Hepatocyte (in vitro differentiated cells): Measurements from ENCODE around the gene TAF9B. TPM values are rescaled to one million over a fixed set of nuclear protein-coding genes. Genes with fewer than 3 reads are reported as not detected.
"Not testable (repeated sequence)": the region's sequence is repeated elsewhere in the genome, so short reads cannot be mapped to it uniquely, and the experiment has no call there.

ENCODE experiments used
- DNase-seq: peaks from one replicate; pipeline ENCODE4 v3.0.0-alpha.2; 2016; ENCODE audit warnings: low spot score
- H2AFZ ChIP-seq: fragments of 200-600 bp; sonication (generic); 2 replicates; pipeline ENCODE4 v1.6.0; 2016; ENCODE audit warnings: antibody characterized with exemption, mild to moderate bottlenecking
- H3K27ac ChIP-seq: fragments of 200-600 bp; sonication (generic); 2 replicates; pipeline ENCODE4 v1.5.1; 2016; ENCODE audit warnings: mild to moderate bottlenecking
- H3K27me3 ChIP-seq: fragments of 200-600 bp; sonication (generic); 2 replicates; pipeline ENCODE4 v1.6.1; 2016
- H3K36me3 ChIP-seq: fragments of 200-600 bp; sonication (generic); replicated peaks from 2 replicates; pipeline ENCODE4 v1.5.1; 2016; ENCODE audit warnings: low read depth; ENCODE audit not compliant: insufficient read depth
- H3K4me1 ChIP-seq: fragments of 200-600 bp; sonication (generic); 2 replicates; pipeline ENCODE4 v1.5.1; 2016; ENCODE audit warnings: mild to moderate bottlenecking, moderate library complexity; ENCODE audit not compliant: insufficient read depth
- H3K4me2 ChIP-seq: fragments of 200-600 bp; sonication (generic); 2 replicates; pipeline ENCODE4 v1.6.0; 2016
- H3K4me3 ChIP-seq: fragments of 200-600 bp; sonication (generic); 2 replicates; pipeline ENCODE4 v1.5.1; 2016; ENCODE audit warnings: mild to moderate bottlenecking
- H3K79me2 ChIP-seq: fragments of 200-600 bp; sonication (generic); 2 replicates; pipeline ENCODE4 v1.6.0; 2017; ENCODE audit warnings: mild to moderate bottlenecking
- H3K9me2 ChIP-seq: fragments of 200-600 bp; sonication (generic); replicated peaks from 2 replicates; pipeline ENCODE4 v1.6.0; 2017; ENCODE audit warnings: mild to moderate bottlenecking; ENCODE audit not compliant: insufficient read depth
- H3K9me3 ChIP-seq: fragments of 200-600 bp; sonication (generic); 2 replicates; pipeline ENCODE4 v1.5.1; 2016; ENCODE audit warnings: low read depth, mild to moderate bottlenecking
- H4K20me1 ChIP-seq: fragments of 200-600 bp; sonication (generic); 2 replicates; pipeline ENCODE4 v1.6.0; 2016; ENCODE audit warnings: mild to moderate bottlenecking; ENCODE audit not compliant: insufficient read depth, poor library complexity, severe bottlenecking
- EZH2 ChIP-seq: fragments of 200-600 bp; sonication (generic); IDR thresholded peaks from 2 replicates; pipeline ENCODE4 v1.6.1; 2016; ENCODE audit warnings: antibody characterized with exemption, mild to moderate bottlenecking, borderline replicate concordance
- EZH2phosphoT487 ChIP-seq: fragments of 200-600 bp; sonication (generic); IDR thresholded peaks from one replicate; pipeline ENCODE4 v1.6.1; 2018; ENCODE audit warnings: antibody characterized with exemption, mild to moderate bottlenecking, low read depth, moderate library complexity; ENCODE audit not compliant: unreplicated experiment, severe bottlenecking
- WGBS: methylation state at CpG from one replicate; pipeline ENCODE4 v1.1.6; 2016; ENCODE audit warnings: low lambda C conversion rate; ENCODE audit errors: missing lambda C conversion rate; 5-methylcytosine and 5-hydroxymethylcytosine counted together
- polyA plus RNA-seq: library from polyadenylated mRNA; unstranded; fragments of >200 nt; fragmentation: Nextera tagmentation; extraction: Ambion mirVana; gene quantifications from 2 replicates; pipeline ENCODE4 v1.2.1, GENCODE V29; 2016
- total RNA-seq: library from RNA; depleted of rRNA; stranded (reverse); fragments of >200 nt; gene quantifications from 2 replicates; pipeline ENCODE4 v1.2.3, GENCODE V29; 2014
- TF ChIP-seq, protein P1 (sequence below): fragments of 200-600 bp; sonication (generic); IDR thresholded peaks from 2 replicates; pipeline ENCODE4 v1.5.1; 2016; ENCODE audit warnings: antibody characterized with exemption, mild to moderate bottlenecking; ENCODE audit not compliant: poor library complexity

The TAF9B gene
- total and polyA plus RNA-seq, 2 experiments from 2014 or later = 13.5 to 23.0 TPM

DNA sequence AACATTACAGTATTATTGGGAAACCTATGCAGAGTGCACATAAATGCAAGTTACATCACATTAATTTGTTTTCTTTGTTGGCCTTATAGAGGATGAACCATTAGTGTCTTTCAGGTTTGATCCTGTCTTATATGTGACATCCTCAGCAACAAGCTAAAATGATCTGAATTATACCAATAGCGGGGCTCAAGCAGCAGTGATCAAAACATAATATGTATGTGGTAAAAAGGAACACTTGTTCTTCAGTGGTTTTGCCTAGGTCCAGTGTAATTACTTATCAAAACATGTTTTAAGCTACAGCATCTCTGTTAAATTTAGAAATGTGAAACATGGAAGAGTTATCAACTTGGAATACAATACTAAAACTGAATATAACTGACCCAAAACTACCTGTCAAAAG, 9.1 kb downstream of the TAF9B start:
- TF ChIP-seq EZH2 (no peak), EZH2phosphoT487 (no peak)
- TF ChIP-seq, protein P1, sequence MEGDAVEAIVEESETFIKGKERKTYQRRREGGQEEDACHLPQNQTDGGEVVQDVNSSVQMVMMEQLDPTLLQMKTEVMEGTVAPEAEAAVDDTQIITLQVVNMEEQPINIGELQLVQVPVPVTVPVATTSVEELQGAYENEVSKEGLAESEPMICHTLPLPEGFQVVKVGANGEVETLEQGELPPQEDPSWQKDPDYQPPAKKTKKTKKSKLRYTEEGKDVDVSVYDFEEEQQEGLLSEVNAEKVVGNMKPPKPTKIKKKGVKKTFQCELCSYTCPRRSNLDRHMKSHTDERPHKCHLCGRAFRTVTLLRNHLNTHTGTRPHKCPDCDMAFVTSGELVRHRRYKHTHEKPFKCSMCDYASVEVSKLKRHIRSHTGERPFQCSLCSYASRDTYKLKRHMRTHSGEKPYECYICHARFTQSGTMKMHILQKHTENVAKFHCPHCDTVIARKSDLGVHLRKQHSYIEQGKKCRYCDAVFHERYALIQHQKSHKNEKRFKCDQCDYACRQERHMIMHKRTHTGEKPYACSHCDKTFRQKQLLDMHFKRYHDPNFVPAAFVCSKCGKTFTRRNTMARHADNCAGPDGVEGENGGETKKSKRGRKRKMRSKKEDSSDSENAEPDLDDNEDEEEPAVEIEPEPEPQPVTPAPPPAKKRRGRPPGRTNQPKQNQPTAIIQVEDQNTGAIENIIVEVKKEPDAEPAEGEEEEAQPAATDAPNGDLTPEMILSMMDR = no peak
- H2AFZ ChIP-seq = no peak overlapping the region
- H3K79me2 ChIP-seq = no peaks in the 10 kb centered on the region
- H4K20me1 ChIP-seq = no peaks in the 10 kb centered on the region
- no peak for DNase-seq
- H3K4me2 ChIP-seq = no peak overlapping the region
- no peak overlapping the region for H3K4me3 ChIP-seq
- H3K27ac ChIP-seq = no peak overlapping the region
- no peaks in the 10 kb centered on the region for H3K36me3 ChIP-seq
- WGBS = 50% methylated on average over 1 of the region's 1 CpG
- H3K9me3 ChIP-seq = no peaks in the 10 kb centered on the region
- no peaks in the 10 kb centered on the region for H3K27me3 ChIP-seq
- H3K9me2 ChIP-seq = no peaks in the 10 kb centered on the region
- no peaks in the 10 kb centered on the region for H3K4me1 ChIP-seq

DNA sequence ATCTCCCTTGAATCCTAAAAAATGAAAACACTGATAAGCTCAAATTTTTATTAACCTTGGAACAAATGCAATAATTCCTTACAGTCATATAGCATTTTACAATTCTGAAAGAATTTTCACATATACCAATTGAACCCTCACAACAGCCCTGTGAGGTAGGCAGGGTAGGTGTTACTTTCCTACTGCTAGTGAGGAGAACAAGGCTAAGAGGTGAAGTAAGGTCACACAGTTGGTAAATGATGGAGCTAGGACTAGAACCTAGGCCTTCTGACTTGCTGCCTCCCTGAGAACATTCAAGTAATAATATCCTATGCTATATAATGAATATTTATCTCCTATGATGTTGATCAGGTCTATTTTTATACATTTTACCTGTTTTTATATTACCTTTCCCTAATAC, 9.7 kb downstream of the TAF9B start:
- DNase-seq = no peak
- TF ChIP-seq EZH2 = no peak
- H3K4me1 ChIP-seq = no peaks in the 10 kb centered on the region
- H3K4me2 ChIP-seq = no peak overlapping the region
- no peak overlapping the region for H3K4me3 ChIP-seq
- no peaks in the 10 kb centered on the region for H3K36me3 ChIP-seq
- no peaks in the 10 kb centered on the region for H3K79me2 ChIP-seq
- H3K27ac ChIP-seq = no peak overlapping the region
- H3K9me2 ChIP-seq = no peaks in the 10 kb centered on the region
- no peak overlapping the region for H2AFZ ChIP-seq
- H4K20me1 ChIP-seq = no peaks in the 10 kb centered on the region
- no peaks in the 10 kb centered on the region for H3K9me3 ChIP-seq
- no peaks in the 10 kb centered on the region for H3K27me3 ChIP-seq

DNA sequence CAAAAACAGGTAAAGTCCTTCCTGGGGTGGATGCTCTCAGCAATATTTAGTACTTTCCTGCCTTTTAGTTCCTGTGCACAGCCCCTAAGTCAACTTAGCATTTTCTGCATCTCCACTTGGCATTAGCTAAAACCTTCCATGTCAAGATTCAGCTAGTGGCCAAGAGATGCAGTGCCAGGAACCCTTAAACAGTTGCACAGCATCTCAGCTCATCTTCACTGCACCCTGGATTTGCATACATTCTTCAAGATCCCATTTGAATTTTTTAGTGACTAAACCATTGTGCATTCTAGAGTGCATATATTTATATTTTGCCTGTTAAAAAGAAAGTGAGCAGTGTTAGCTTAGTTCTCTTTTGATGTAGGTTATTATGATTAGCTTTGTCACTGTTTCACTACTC, 13.7 kb downstream of the TAF9B start:
- H3K4me3 ChIP-seq, H3K4me1 ChIP-seq, H3K4me2 ChIP-seq, H2AFZ ChIP-seq, H3K27me3 ChIP-seq, H3K27ac ChIP-seq, H3K36me3 ChIP-seq, H3K9me3 ChIP-seq, H3K79me2 ChIP-seq, H4K20me1 ChIP-seq, DNase-seq, H3K9me2 ChIP-seq: not testable (repeated sequence)

DNA sequence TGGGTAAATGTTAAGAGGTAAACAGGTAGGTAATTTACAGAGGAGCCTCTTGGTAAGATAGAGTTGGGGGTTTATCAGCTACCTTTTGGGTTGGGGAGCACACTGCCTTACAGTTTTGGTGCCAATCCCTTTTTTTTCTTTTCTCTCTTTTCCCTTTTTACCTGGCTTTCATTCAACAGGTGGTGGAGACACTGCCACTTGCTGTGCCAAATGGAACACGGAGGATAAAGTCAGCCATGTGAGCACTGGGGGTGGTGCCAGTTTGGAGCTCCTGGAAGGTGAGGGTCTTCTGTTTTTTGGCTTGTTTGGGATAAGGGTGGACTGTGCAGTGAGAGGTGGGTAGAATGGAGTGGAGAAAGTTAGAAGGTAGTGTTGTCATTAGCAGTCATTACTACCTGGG, 14.3 kb downstream of the TAF9B start:
- DNase-seq = no peak
- peaks cover 10% of the 10 kb centered on the region for H4K20me1 ChIP-seq

More for the DNA sequence above, 14.3 kb downstream of the TAF9B start:
- Histone ChIP-seq H3K36me3 (no peaks in the 10 kb centered on the region), H3K4me3 (no peak overlapping the region), H3K79me2 (peaks cover 8% of the 10 kb centered on the region), H3K9me2 (no peaks in the 10 kb centered on the region), H3K27ac (no peak overlapping the region), H2AFZ (no peak overlapping the region), H3K27me3 (no peaks in the 10 kb centered on the region), H3K9me3 (no peaks in the 10 kb centered on the region), H3K4me2 (no peak overlapping the region), H3K4me1 (no peaks in the 10 kb centered on the region)
- TF ChIP-seq, protein P1 = no peak
- TF ChIP-seq EZH2 (no peak), EZH2phosphoT487 (no peak)
- WGBS = 52% methylated on average over 1 of the region's 1 CpG
